ENCODE results near the gene SLIT1.

The SLIT1 gene

GRCh38 chr10:96958071-96958470, 227.7 kb downstream of the SLIT1 start:
- ChIA-PET CTCF (interaction anchor here (1.1 kb wide), 1 partner anchor 67 kb away, joined by 3 read pairs; no protein-coding TSS in a partner anchor), POLR2A (interaction anchor here (1.1 kb wide), 1 partner anchor 125 kb away, joined by 3 read pairs; no protein-coding TSS in a partner anchor)
- TF ChIP-seq ZNF384 (IDR thresholded peaks at IDR 0.05) (no peak), L3MBTL2 (conservative IDR thresholded peaks at IDR 0.05) (no peak), PKNOX1 (IDR thresholded peaks at IDR 0.05) (no peak), SUZ12 (IDR thresholded peaks at IDR 0.05) (no peak), ELF4 (IDR thresholded peaks at IDR 0.05) (no peak), SP1 (IDR thresholded peaks at IDR 0.05) (no peak), CTBP1 (IDR thresholded peaks at IDR 0.05; ENCODE audit: borderline replicate concordance) (no peak), NFRKB (IDR thresholded peaks at IDR 0.05) (no peak), FOXK2 (IDR thresholded peaks at IDR 0.05) (no peak), TARDBP (IDR thresholded peaks at IDR 0.05) (no peak), FOXA1 (IDR thresholded peaks at IDR 0.05) (no peak), BHLHE40 (IDR thresholded peaks at IDR 0.05; ENCODE audit: borderline replicate concordance) (no peak)
- DNase-seq (ENCODE audit: extremely low spot score) = no peak

GRCh38 chr10:96955794-96956193, 230.0 kb downstream of the SLIT1 start:
- TF ChIP-seq NFRKB (IDR thresholded peaks at IDR 0.05) (no peak), ELF4 (IDR thresholded peaks at IDR 0.05) (no peak), FOXM1 (IDR thresholded peaks at IDR 0.05; ENCODE audit: borderline replicate concordance) (no peak), L3MBTL2 (conservative IDR thresholded peaks at IDR 0.05) (no peak), BHLHE40 (IDR thresholded peaks at IDR 0.05; ENCODE audit: borderline replicate concordance) (no peak), FOXA1 (IDR thresholded peaks at IDR 0.05) (no peak), CTBP1 (IDR thresholded peaks at IDR 0.05; ENCODE audit: borderline replicate concordance) (no peak), HDGF (IDR thresholded peaks at IDR 0.05; ENCODE audit: borderline replicate concordance) (no peak), ZNF384 (IDR thresholded peaks at IDR 0.05) (no peak), LEF1 (IDR thresholded peaks at IDR 0.05; ENCODE audit: borderline replicate concordance) (no peak), PKNOX1 (IDR thresholded peaks at IDR 0.05) (no peak), ARNT (IDR thresholded peaks at IDR 0.05) (no peak), TARDBP (IDR thresholded peaks at IDR 0.05) (no peak), SP1 (IDR thresholded peaks at IDR 0.05) (no peak), FOXK2 (IDR thresholded peaks at IDR 0.05) (no peak), SUZ12 (IDR thresholded peaks at IDR 0.05) (no peak)
- no peak for DNase-seq (ENCODE audit: extremely low spot score)
- ChIA-PET CTCF (no interaction called here), POLR2A (no interaction called here)

GRCh38 chr10:96951954-96952353, 233.8 kb downstream of the SLIT1 start:
- ChIA-PET CTCF (no interaction called here), POLR2A (no interaction called here)
- TF ChIP-seq BHLHE40 (IDR thresholded peaks at IDR 0.05; ENCODE audit: borderline replicate concordance) (no peak), NFRKB (IDR thresholded peaks at IDR 0.05) (no peak), HDGF (IDR thresholded peaks at IDR 0.05; ENCODE audit: borderline replicate concordance) (no peak), LEF1 (IDR thresholded peaks at IDR 0.05; ENCODE audit: borderline replicate concordance) (no peak), ELF4 (IDR thresholded peaks at IDR 0.05) (no peak), FOXA1 (IDR thresholded peaks at IDR 0.05) (no peak), ARNT (IDR thresholded peaks at IDR 0.05) (no peak), ZNF384 (IDR thresholded peaks at IDR 0.05) (no peak), CTBP1 (IDR thresholded peaks at IDR 0.05; ENCODE audit: borderline replicate concordance) (no peak), FOXM1 (IDR thresholded peaks at IDR 0.05; ENCODE audit: borderline replicate concordance) (no peak), SP1 (IDR thresholded peaks at IDR 0.05) (no peak), PKNOX1 (IDR thresholded peaks at IDR 0.05) (no peak), L3MBTL2 (conservative IDR thresholded peaks at IDR 0.05) (no peak), TARDBP (IDR thresholded peaks at IDR 0.05) (no peak), FOXK2 (IDR thresholded peaks at IDR 0.05) (no peak), SUZ12 (IDR thresholded peaks at IDR 0.05) (no peak)
- DNase-seq (ENCODE audit: extremely low spot score) = no peak

- no peak for DNase-seq (ENCODE audit: extremely low spot score)
- TF ChIP-seq FOXA1 (IDR thresholded peaks at IDR 0.05) (no peak), PKNOX1 (IDR thresholded peaks at IDR 0.05) (peak; percentile 52; the same call in 1 of the 2 replicates), ELF4 (IDR thresholded peaks at IDR 0.05) (no peak)
- CTCF ChIA-PET = interaction anchor here (0.8 kb wide), 1 partner anchor 77 kb away, joined by 3 read pairs; no protein-coding TSS in a partner anchor
- POLR2A ChIA-PET = no interaction called here
Observed at GRCh38 chr10:96949039-96949683, 236.6 kb downstream of the SLIT1 start.
